Uterus (tissue), 2 donors: ENCODE data around the gene ADAMTS2.

Experiments used
- CTCF ChIP-seq, 4 experiments: fragments of 200-600 bp in 2 of 4; fragments of 450-650 bp in 2 of 4; sonication (generic) in 2 of 4; IDR thresholded peaks; one replicate each; pipeline ENCODE4 v1.5.1; 2016 to 2019; ENCODE audit warnings: antibody characterized with exemption in 4 of 4, mild to moderate bottlenecking in 2 of 4, moderate library complexity in 1 of 4
- POLR2A ChIP-seq, 2 donors: fragments of 450-650 bp; IDR thresholded peaks; one replicate each; pipeline ENCODE4 v1.6.1; 2016; ENCODE audit warnings: antibody characterized with exemption in 2 of 2, mild to moderate bottlenecking in 1 of 2, moderate library complexity in 1 of 2

- TF ChIP-seq CTCF (IDR thresholded peaks at IDR 0.05) (no peak), POLR2A (IDR thresholded peaks at IDR 0.05) (no peak)
Measured at GRCh38 chr5:179297026-179297425, 48.2 kb downstream of the ADAMTS2 start.
